Measurements from ENCODE around the gene PRR33. TPM values are rescaled to one million over a fixed set of nuclear protein-coding genes. Genes with fewer than 3 reads are reported as not detected.

PRR33 gene
- total RNA-seq, 1 donor from 2014 or later: not detected

DNA sequence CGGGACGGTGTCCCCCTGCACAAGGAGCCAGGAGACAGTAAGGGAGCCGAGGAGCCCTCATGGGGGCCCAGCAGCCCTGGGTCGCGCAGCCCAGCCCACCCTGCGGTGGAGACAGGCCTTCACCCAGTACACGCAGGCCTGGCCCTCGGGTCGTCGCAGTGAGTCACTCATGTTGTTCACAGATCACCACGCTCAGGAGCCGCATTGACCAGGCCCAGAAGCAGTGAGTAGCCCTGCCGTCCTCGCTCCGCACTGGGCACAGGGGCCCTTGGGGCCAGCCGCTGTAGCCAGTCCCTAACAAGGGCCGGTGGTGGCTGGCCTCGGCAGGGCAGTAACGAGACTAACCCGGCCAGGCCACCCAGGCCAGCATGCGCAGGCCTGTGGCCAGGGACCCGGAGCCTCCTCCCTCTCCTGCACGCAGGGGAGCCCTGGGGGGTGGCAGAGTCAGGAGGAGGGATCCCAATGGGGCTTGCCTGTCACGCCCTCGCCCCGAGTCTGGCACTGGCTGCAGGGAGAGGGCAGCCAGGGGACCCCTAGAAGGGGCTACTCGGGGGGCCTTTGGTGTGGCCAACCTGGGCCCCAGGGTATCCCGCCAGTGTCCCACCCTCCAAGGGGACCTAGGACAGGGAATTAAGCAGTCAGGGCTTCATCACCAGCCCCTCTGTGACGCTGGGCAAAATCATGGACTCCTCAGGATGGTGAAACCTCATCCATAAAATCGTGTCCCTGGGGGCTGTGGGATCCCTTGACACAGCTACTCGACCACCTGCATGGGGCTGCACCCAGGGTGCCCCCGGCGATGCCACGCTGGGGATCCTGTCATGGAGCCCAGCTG, 45.3 kb upstream of the PRR33 start:
- H3K27ac Mint-ChIP-seq (ENCODE audit: unreplicated experiment): no peak overlapping the region
- H3K9me3 Mint-ChIP-seq (ENCODE audit: unreplicated experiment): no peaks in the 10 kb centered on the region
- H3K4me3 Mint-ChIP-seq (ENCODE audit: unreplicated experiment): no peak overlapping the region
- H3K27me3 Mint-ChIP-seq (ENCODE audit: unreplicated experiment): peaks cover 11% of the 10 kb centered on the region
- TF ChIP-seq, protein P1, sequence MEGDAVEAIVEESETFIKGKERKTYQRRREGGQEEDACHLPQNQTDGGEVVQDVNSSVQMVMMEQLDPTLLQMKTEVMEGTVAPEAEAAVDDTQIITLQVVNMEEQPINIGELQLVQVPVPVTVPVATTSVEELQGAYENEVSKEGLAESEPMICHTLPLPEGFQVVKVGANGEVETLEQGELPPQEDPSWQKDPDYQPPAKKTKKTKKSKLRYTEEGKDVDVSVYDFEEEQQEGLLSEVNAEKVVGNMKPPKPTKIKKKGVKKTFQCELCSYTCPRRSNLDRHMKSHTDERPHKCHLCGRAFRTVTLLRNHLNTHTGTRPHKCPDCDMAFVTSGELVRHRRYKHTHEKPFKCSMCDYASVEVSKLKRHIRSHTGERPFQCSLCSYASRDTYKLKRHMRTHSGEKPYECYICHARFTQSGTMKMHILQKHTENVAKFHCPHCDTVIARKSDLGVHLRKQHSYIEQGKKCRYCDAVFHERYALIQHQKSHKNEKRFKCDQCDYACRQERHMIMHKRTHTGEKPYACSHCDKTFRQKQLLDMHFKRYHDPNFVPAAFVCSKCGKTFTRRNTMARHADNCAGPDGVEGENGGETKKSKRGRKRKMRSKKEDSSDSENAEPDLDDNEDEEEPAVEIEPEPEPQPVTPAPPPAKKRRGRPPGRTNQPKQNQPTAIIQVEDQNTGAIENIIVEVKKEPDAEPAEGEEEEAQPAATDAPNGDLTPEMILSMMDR (IDR thresholded peaks at IDR 0.05; ENCODE audit: unreplicated experiment): no peak
- H3K4me1 Mint-ChIP-seq (ENCODE audit: unreplicated experiment): peaks cover 6% of the 10 kb centered on the region
- peaks cover 5% of the 10 kb centered on the region for H3K36me3 Mint-ChIP-seq (ENCODE audit: low read depth, unreplicated experiment)
- DNase-seq (ENCODE audit: low spot score): peak; percentile 2

DNA sequence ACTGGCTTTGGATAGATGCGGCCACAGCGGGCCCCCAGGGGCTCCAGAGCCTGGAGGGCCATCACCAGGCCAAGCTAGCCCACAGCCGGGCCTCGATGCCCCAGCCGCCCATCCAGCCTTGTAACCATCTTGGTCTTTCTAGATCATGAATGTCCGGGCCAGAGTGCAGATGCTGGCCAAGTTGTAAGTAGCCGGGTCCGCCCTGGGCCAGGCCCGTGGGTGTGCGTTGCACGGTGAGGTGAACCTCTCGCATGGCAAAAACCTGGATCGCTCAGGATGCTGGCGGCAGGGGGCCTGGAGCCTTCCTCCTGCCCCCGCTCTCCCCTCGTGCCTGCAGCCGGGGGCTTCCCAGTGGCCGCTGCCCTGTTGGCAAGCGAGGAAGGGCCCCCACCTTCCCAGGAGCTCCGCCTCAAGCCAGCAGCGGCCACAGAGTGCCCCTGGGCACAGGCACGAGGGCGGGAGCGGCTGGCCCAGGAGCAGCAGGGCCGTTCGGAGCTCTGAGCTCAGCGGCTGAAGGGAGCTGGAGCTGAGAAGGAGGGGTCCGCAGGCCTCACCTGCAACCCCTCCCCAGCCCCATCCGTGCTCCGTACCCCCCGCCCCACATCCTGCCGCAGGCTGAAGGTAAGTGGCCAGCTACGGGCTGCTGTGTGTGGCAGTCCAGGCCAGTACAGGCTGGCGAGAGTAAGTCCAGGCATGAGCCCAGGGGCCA, 44.5 kb upstream of the PRR33 start:
- H3K9me3 Mint-ChIP-seq (ENCODE audit: unreplicated experiment): no peaks in the 10 kb centered on the region
- peaks cover 10% of the 10 kb centered on the region for H3K27me3 Mint-ChIP-seq (ENCODE audit: unreplicated experiment)
- peaks cover 5% of the 10 kb centered on the region for H3K36me3 Mint-ChIP-seq (ENCODE audit: low read depth, unreplicated experiment)
- TF ChIP-seq, protein P1 (IDR thresholded peaks at IDR 0.05; ENCODE audit: unreplicated experiment): no peak
- no peak overlapping the region for H3K27ac Mint-ChIP-seq (ENCODE audit: unreplicated experiment)
- no peak for DNase-seq (ENCODE audit: low spot score)
- H3K4me3 Mint-ChIP-seq (ENCODE audit: unreplicated experiment): no peak overlapping the region
- peaks cover 6% of the 10 kb centered on the region for H3K4me1 Mint-ChIP-seq (ENCODE audit: unreplicated experiment)

DNA sequence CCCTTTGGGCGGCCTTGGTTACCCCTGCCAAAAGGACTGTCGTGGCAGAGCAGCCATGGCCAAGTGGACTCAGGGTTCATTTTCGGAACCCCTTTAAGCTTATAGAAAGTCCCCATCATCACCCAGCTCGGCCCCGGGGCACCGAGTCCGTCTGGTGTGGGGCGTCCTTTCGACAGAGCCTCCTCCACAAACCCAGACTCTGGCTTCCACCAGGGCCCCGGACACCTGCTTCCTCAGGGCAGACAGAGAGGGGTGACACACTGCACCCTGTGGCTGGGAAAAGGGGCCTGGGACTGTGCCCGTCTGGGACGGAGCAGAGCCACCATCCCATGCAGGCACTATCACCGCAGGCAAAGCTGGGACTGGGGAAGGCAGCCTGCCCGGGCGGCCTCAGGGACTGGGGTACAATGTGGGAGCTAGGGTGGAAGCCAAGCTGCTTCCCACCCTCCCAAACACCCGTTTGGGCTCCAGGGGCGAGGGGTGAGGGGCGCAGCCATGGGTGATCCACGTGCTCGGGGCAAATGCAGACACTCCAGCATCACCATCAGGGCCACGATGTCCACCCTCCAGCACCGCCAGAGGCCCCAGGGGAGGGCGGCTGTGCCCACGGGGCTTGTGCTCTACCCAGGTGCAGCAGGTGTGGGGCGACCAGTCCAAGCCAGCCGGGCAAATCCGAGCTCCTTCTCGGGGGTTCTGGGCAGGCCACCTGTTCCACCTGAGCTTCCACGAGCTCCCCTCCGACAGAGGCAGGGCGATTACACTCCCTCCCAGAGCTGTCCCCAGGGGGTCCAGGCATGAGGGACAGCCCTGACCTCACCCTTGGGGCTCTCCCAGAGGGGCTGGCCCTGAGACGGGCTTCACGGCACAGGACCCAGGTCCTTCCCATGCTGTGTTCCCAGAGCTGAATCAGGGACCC, 43.7 kb upstream of the PRR33 start:
- Mint-ChIP-seq H3K4me3 (ENCODE audit: unreplicated experiment) (no peak overlapping the region), H3K9me3 (ENCODE audit: unreplicated experiment) (no peaks in the 10 kb centered on the region), H3K4me1 (ENCODE audit: unreplicated experiment) (peaks cover 6% of the 10 kb centered on the region), H3K27me3 (ENCODE audit: unreplicated experiment) (peaks cover 5% of the 10 kb centered on the region), H3K27ac (ENCODE audit: unreplicated experiment) (no peak overlapping the region), H3K36me3 (ENCODE audit: low read depth, unreplicated experiment) (peaks cover 2% of the 10 kb centered on the region)
- TF ChIP-seq, protein P1 (IDR thresholded peaks at IDR 0.05; ENCODE audit: unreplicated experiment): no peak
- no peak for DNase-seq (ENCODE audit: low spot score)

DNA sequence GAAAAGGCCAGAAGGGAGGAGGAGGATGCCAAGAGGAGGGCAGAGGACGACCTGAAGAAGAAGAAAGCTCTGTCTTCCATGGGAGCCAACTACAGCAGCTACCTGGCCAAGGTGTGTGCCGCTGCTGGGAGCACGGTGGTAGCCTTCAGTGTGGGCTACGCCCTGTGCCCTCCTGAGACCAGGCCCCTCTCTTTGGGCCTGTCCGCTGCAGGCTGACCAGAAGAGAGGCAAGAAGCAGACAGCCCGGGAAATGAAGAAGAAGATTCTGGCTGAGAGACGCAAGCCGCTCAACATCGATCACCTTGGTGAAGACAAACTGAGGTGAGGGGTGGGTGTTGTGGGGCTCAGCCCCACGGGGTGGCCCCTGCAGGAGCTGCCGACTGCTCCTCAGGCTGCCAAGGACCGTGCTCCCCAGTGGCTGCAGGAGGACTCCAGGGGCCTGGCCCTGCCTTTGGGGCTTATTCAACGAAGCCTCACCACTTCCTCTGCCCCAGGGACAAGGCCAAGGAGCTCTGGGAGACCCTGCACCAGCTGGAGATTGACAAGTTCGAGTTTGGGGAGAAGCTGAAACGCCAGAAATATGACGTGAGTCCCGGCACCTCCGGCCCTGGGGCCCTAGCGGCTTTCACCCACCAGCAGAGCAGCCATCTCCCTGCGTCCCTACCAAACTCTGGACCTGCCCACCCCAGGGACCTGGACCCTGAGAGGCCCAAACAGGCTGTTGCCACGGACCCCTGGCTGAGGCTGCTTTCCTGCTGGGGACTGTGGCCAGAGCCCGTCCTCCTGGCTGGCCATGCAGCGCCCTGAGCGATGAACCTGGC, 42.9 kb upstream of the PRR33 start:
- H3K36me3 Mint-ChIP-seq (ENCODE audit: low read depth, unreplicated experiment): no peaks in the 10 kb centered on the region
- H3K9me3 Mint-ChIP-seq (ENCODE audit: unreplicated experiment): no peaks in the 10 kb centered on the region
- no peak overlapping the region for H3K27ac Mint-ChIP-seq (ENCODE audit: unreplicated experiment)
- TF ChIP-seq, protein P1 (IDR thresholded peaks at IDR 0.05; ENCODE audit: unreplicated experiment): no peak
- peaks cover 3% of the 10 kb centered on the region for H3K27me3 Mint-ChIP-seq (ENCODE audit: unreplicated experiment)
- H3K4me1 Mint-ChIP-seq (ENCODE audit: unreplicated experiment): no peaks in the 10 kb centered on the region
- no peak overlapping the region for H3K4me3 Mint-ChIP-seq (ENCODE audit: unreplicated experiment)
- DNase-seq (ENCODE audit: low spot score): no peak

Data from endothelial cell (in vitro differentiated cells).